ENCODE data around the gene ANKRD39. TPM values are rescaled to one million over a fixed set of nuclear protein-coding genes. Genes with fewer than 3 reads are reported as not detected.
A peak's percentile ranks its signal among the peaks of the same experiment; 100 is the strongest.

Gene ANKRD39
- total and polyA plus RNA-seq, 2 experiments from 2014 or later = 17.5 to 32.0 TPM

DNA sequence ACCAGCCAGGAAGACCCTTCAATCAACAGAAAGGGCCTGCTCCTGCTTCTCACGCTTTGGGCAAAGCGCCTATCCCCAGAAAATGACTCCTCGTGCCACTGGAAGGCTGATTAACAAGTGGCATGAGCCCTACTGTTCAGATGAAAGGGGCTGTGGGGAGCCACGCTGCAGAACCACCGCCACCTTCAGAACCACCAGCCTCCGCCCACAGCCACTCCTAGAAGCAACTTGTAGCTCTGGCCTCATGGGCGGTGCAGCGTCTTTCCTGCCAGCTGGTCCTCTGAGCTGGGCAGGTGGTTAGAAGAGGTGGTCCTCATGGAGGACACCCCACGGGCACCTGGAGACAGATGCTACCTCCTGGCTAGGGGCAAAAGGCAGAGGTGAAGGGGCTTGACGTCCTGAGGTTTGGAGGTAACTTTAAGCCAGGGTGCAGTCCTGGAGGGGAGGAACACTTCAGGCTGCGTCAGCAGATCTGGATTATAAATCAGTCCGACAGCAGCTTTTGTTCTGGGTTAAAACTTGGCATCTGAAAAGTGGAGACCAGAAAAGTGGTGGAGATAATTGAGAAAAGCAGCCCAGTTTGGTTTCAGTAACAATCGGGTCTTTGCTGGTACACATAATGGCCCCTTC is 12.9 kb upstream of the ANKRD39 start (continued):
- TF ChIP-seq, protein P1, sequence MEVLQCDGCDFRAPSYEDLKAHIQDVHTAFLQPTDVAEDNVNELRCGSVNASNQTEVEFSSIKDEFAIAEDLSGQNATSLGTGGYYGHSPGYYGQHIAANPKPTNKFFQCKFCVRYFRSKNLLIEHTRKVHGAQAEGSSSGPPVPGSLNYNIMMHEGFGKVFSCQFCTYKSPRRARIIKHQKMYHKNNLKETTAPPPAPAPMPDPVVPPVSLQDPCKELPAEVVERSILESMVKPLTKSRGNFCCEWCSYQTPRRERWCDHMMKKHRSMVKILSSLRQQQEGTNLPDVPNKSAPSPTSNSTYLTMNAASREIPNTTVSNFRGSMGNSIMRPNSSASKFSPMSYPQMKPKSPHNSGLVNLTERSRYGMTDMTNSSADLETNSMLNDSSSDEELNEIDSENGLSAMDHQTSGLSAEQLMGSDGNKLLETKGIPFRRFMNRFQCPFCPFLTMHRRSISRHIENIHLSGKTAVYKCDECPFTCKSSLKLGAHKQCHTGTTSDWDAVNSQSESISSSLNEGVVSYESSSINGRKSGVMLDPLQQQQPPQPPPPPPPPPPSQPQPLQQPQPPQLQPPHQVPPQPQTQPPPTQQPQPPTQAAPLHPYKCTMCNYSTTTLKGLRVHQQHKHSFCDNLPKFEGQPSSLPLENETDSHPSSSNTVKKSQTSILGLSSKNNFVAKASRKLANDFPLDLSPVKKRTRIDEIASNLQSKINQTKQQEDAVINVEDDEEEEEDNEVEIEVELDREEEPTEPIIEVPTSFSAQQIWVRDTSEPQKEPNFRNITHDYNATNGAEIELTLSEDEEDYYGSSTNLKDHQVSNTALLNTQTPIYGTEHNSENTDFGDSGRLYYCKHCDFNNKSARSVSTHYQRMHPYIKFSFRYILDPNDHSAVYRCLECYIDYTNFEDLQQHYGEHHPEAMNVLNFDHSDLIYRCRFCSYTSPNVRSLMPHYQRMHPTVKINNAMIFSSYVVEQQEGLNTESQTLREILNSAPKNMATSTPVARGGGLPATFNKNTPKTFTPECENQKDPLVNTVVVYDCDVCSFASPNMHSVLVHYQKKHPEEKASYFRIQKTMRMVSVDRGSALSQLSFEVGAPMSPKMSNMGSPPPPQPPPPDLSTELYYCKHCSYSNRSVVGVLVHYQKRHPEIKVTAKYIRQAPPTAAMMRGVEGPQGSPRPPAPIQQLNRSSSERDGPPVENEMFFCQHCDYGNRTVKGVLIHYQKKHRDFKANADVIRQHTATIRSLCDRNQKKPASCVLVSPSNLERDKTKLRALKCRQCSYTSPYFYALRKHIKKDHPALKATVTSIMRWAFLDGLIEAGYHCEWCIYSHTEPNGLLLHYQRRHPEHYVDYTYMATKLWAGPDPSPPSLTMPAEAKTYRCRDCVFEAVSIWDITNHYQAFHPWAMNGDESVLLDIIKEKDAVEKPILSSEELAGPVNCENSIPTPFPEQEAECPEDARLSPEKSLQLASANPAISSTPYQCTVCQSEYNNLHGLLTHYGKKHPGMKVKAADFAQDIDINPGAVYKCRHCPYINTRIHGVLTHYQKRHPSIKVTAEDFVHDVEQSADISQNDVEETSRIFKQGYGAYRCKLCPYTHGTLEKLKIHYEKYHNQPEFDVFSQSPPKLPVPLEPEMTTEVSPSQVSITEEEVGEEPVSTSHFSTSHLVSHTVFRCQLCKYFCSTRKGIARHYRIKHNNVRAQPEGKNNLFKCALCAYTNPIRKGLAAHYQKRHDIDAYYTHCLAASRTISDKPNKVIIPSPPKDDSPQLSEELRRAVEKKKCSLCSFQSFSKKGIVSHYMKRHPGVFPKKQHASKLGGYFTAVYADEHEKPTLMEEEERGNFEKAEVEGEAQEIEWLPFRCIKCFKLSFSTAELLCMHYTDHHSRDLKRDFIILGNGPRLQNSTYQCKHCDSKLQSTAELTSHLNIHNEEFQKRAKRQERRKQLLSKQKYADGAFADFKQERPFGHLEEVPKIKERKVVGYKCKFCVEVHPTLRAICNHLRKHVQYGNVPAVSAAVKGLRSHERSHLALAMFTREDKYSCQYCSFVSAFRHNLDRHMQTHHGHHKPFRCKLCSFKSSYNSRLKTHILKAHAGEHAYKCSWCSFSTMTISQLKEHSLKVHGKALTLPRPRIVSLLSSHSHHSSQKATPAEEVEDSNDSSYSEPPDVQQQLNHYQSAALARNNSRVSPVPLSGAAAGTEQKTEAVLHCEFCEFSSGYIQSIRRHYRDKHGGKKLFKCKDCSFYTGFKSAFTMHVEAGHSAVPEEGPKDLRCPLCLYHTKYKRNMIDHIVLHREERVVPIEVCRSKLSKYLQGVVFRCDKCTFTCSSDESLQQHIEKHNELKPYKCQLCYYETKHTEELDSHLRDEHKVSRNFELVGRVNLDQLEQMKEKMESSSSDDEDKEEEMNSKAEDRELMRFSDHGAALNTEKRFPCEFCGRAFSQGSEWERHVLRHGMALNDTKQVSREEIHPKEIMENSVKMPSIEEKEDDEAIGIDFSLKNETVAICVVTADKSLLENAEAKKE (CRISPR knock-in tag; IDR thresholded peaks at IDR 0.05) = no peak
- TF ChIP-seq EZH2phosphoT487 (IDR thresholded peaks at IDR 0.05; ENCODE audit: unreplicated experiment) (no peak), ZNF331 (CRISPR knock-in tag; IDR thresholded peaks at IDR 0.05; ENCODE audit: low read depth) (no peak)

DNA sequence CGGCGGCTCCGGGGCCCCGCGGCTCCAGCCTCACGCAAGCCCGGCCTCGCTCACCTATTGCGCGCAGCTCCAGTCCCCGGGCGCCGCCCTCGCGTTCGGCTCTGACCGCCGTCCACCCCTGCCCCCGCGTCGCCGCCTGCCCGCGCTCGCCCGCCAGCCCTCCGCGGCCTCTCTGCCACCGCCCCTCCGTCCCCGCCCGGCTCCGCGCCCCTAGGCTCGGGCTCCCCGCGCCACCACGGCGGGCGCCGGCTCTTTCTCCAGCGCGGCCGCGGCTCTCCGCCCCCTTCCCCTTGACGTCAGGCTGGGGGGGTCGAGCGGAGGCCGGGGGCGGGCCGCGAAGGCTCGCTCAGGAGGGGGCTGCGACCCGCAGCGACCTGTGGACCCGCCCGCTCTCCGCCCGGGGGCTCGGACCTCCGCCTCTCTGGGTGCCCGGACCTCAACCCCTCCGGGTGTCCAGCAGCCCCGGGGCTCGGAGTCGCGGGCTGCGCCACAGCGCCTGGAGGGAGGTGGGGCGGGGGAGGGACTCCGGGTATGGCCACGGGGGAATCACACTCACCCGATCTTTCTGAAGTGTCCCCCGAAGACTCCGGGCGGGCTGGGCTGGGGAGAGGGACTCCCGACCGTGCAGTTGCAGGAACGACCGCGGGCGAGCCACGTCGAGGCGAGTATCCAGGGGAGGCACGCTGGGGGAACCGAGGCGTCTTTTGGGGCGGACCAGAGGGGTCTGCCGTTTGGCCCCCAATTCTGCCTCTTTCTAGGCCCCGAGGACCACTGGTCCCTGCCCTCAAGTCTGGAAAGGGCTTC is 12.2 kb upstream of the ANKRD39 start, which contains the start of gene SEMA4C:
Gene SEMA4C, minus strand, starts transcription at position 259 of the 804 bp plus-strand sequence. CDS start 2,194 bp downstream, outside the sequence.
- Mint-ChIP-seq H3K9me3 (no peaks in the 10 kb centered on the region), H3K4me3 (peak within 1 kb of the TSS; percentile 87), H3K4me1 (peaks cover 53% of the 10 kb centered on the region), H3K27me3 (ENCODE audit: insufficient read depth, low read depth, poor library complexity) (peaks cover 24% of the 10 kb centered on the region), H3K36me3 (ENCODE audit: low read depth) (peaks cover 28% of the 10 kb centered on the region), H3K27ac (no peak within 1 kb of the TSS; the same call in 1 of the 2 replicates)
- Histone ChIP-seq H4K20me1 (replicated peaks; ENCODE audit: insufficient read depth) (no peaks in the 10 kb centered on the region; the same call in 1 of the 2 replicates), H3K9me2 (ENCODE audit: insufficient read depth) (no peaks in the 10 kb centered on the region), H2AFZ (peak within 1 kb of the TSS; percentile 47; the same call in 1 of the 2 replicates), H3K4me1 (ENCODE audit: insufficient read depth) (peaks cover 41% of the 10 kb centered on the region), H3K27ac (ENCODE audit: low read depth) (peak within 1 kb of the TSS; percentile 87), H3K79me2 (replicated peaks; ENCODE audit: insufficient read depth) (peaks cover 32% of the 10 kb centered on the region), H3F3A (replicated peaks; ENCODE audit: low read depth) (0 out of 2 replicates have a peak, but pooled peaks cover 9% of the 10 kb centered on the region), H3K4me3 (peak within 1 kb of the TSS; percentile 90), H3K4me2 (peak within 1 kb of the TSS; percentile 95), H3K36me3 (ENCODE audit: insufficient read depth) (peaks cover 3% of the 10 kb centered on the region; the same call in 1 of the 2 replicates), H3K27me3 (ENCODE audit: insufficient read depth) (no peaks in the 10 kb centered on the region)
- TF ChIP-seq, protein P2, sequence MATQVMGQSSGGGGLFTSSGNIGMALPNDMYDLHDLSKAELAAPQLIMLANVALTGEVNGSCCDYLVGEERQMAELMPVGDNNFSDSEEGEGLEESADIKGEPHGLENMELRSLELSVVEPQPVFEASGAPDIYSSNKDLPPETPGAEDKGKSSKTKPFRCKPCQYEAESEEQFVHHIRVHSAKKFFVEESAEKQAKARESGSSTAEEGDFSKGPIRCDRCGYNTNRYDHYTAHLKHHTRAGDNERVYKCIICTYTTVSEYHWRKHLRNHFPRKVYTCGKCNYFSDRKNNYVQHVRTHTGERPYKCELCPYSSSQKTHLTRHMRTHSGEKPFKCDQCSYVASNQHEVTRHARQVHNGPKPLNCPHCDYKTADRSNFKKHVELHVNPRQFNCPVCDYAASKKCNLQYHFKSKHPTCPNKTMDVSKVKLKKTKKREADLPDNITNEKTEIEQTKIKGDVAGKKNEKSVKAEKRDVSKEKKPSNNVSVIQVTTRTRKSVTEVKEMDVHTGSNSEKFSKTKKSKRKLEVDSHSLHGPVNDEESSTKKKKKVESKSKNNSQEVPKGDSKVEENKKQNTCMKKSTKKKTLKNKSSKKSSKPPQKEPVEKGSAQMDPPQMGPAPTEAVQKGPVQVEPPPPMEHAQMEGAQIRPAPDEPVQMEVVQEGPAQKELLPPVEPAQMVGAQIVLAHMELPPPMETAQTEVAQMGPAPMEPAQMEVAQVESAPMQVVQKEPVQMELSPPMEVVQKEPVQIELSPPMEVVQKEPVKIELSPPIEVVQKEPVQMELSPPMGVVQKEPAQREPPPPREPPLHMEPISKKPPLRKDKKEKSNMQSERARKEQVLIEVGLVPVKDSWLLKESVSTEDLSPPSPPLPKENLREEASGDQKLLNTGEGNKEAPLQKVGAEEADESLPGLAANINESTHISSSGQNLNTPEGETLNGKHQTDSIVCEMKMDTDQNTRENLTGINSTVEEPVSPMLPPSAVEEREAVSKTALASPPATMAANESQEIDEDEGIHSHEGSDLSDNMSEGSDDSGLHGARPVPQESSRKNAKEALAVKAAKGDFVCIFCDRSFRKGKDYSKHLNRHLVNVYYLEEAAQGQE (IDR thresholded peaks at IDR 0.05; ENCODE audit: unreplicated experiment) = no peak
- TF ChIP-seq NANOG (IDR thresholded peaks at IDR 0.05; ENCODE audit: borderline replicate concordance) = no peak
- TF ChIP-seq ZNF114 (CRISPR knock-in tag; IDR thresholded peaks at IDR 0.05) = no peak
- TF ChIP-seq CREB1 (CRISPR knock-in tag; IDR thresholded peaks at IDR 0.05; ENCODE audit: low read depth) = peak; percentile 81
- peak; percentile 53 for TF ChIP-seq POLR2AphosphoS5 (IDR thresholded peaks at IDR 0.05; ENCODE audit: low read depth)
- no peak for TF ChIP-seq ZNF331 (CRISPR knock-in tag; IDR thresholded peaks at IDR 0.05; ENCODE audit: low read depth)
- ATAC-seq (peak; percentile 18), DNase-seq (ENCODE audit: low spot score) (peak; percentile 72)

Measured in GM23338 (cell line).